HG03558 (cell line): ENCODE data around the gene ZIC4.

Experiments
- ATAC-seq: cut with Tn5 transposase; IDR thresholded peaks from one replicate; pipeline ENCODE4 v1.9.1; 2021; ENCODE audit warnings: moderate number of reproducible peaks; ENCODE audit not compliant: unreplicated experiment; ENCODE audit errors: extremely low read depth

Gene ZIC4

DNA sequence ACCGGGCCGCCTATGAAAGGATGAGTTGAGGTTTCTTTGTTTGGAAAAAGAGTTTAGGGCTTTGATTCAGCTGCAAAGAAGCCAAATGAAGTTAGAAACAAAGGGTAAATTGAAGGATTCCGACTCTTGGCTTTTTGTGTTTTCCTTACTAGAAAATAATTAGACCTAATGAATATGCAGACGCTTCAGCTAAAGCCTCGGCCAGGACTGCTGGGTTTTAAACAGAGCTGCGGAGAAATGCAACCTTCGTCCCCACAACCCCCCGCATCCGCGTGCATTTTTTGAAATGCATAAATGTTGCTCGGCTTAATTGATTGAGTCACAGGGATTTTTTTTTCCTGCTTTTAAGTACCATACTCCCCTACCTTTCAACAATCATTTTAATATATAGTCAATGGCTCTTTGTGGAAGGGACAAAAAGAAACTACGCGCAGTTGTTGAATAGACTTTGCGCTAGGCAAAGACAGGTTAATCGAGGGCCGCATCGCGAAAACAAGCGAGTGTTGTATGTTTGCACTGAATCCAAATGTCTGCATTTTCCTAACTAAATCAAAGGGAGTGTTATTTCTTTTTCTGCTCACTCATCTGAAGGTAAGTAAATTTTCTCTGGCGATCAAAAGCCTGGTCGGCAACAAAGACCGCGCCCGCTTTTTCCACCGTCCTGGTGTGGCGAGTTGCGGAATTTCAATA lies 1.3 kb upstream of the ZIC4 start:
- no peak for ATAC-seq

DNA sequence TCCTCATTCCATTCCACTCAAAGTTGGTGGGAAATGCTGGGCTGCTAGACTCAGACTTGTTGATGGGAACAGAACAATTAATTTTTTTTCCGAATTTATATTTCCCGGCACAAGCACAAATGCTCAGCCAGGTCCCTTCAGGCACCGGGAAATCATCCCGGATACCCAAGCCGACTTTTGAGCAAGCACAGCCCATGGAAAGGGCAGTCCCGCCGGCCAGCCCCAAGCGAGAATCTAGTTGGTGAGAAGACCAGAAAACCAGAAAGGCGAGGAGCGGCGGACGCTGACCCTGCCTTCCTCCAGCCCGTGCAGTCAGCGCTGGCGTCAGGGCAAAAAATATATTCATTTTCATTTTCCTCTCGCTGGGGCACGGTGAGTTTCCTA lies 763 bp upstream of the ZIC4 start:
- ATAC-seq = no peak

DNA sequence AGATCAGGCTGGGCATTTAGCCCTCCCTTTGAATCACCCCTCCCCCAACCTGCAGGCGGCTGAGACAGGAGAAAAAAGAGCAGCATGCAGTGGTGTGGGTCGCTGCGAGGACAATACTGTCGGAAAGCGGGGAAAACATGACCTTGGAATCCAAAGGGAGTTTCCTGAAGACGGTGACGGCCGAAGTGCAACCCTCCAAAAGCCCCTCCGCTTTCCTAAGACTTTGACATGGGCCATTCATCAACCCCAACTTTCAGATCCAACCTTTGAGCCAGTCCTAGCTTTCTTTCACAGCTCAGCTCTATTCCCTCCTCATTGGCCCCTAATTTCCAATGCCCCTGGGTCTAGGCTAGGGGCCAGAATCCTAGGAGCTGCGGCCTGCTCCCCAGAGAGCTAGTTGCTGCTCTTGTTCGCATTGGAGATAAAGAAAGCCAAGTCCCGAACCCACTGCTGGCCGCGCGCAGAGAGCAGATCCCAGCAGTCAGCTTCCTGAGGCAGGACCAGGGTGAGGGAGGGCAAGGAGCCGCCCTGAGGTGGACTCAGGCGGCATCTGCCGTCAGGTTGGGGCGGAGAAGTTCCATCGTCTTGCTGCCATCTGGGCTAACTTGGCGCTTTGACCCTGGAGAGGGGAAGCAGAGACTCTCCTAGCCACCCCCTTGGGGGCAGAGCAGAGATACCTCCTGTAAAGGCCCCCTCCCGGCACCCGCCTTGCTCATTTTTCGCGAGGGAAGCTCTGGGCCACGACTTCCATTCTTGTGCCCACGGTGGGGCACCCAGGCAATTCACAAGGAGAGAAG lies 914 bp downstream of the ZIC4 start:
- no peak for ATAC-seq

DNA sequence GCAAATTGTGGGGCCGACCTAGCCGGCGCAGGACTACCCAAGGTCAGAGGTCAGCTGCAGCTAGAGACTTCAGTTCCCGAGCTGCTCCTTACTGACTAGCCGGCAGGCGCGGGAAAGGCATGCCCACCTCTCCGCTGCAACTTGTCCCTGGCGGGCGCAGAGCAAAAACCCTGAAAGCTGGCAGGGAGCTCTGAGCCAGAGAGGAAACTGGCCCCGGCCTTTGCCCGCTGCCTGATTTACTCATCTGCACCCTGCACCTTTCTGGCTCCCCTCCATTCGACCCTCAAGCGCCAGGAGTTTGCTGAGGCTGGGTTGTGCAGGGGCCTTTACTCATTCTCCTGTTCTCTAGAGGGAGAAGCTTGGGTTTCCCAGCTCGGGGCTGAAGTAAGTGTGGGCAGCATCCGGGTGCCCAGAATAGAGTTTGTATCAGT lies 1.5 kb downstream of the ZIC4 start:
- no peak for ATAC-seq

DNA sequence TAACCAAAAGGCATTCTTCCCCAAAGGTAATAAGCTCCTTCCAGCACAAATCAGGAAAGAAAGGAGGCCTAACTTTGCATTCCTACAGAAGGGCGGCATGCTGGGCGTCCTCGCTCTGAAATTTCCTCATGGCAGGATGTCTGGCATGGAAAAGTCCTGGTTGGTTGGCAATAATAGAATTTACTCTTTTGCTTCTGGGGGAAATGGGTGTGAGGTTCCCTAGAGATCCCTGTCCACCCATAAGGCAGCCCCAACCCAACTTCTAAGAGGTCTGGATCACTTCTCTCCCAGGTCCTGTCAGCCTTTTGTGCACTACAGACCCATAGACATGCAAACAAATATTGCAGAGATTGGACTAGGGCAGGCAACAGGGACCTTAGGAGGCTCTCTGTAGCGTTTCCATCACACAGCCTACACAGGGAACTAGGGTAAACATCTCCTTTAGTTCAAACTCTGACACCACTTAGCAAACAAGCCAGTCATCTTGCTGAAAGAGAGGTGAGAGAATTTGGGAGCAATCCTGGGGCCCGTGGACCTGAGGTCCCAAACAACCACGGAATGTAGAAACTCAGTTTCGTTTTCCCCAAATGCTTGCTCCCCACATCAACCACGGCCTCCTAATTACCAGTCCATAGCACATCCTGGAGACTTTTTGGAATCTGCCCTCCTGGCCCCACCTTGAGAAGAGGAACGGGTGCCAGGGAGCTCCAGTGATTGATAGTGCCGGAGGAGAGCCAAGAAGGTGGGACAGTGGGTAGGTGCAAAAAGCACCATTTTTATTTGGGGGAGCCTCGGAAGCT lies 2.1 kb downstream of the ZIC4 start:
- no peak for ATAC-seq

DNA sequence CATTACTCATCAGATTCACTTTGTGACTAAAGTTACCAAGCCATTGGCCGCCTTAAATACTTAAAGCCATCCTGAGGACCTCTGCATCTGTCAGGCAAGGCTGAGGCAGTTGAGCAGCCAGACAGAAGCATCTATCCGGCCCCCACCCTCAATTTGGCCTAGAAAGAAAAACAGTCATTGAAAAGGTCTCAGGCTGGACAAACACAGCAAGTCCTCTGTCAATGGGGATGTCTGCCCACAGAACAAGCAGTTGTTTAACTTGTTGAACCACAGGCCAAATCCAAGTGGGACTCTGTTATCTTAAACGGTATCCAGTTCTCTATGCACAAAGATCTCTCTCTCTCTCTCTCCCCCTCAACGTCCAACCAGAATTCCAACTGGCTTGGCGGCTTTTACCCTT lies 2.8 kb downstream of the ZIC4 start:
- ATAC-seq = no peak

DNA sequence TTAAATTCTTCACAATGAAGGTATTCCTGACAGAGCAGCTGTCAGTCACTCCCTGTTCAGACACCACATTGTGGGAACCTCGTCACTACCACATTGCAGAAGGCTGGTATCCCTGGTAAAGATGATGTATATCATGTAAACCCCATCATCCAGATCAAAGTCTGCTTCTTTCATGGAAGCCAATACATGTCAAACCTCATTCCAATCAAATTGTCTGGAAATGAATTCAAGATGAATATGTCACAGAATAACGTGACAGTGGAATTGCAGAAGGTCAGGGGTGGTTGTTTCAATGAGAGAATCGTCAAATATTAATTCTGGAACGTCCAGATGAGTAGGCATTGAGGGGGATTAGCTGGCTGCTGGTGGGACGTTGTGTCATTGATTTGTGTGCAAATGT lies 4.2 kb downstream of the ZIC4 start:
- ATAC-seq = no peak

DNA sequence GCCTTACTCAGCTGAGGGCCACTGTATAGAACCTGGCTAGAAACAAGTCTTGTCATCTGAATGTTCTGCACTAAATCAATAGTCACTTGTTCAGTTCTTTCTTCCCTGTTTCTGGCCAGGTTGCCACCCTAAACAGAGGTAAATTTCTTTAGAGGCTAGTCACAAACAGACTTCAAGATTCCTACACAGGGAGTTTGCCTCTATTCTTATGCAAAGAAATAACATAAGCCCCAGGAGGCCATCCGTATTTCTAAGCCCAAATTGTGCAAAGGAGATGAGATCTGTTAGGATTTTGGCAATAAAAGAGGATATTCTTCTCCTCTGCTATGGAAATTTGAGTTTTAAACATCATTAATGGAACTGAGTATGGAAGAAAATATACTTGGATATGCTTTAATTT lies 4.9 kb downstream of the ZIC4 start:
- ATAC-seq = no peak

DNA sequence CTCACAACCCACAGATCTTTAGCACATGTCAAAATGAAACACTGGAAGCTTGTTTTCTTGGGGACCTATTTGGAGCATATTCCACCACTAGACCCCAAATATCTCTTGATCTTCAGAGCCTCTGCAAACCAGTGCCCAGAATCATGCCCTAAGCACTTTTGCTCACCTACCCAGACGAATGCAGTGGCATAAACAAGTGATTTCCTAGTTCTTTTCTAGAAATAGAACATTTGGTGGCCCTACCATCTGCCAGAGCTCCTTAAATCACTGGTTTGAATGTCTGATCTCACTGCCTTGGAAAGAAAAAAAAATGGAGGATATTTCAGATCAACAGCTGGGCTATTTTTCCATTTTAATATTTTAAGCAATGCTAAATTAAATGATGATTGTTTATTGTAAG lies 5.3 kb downstream of the ZIC4 start:
- ATAC-seq = no peak

DNA sequence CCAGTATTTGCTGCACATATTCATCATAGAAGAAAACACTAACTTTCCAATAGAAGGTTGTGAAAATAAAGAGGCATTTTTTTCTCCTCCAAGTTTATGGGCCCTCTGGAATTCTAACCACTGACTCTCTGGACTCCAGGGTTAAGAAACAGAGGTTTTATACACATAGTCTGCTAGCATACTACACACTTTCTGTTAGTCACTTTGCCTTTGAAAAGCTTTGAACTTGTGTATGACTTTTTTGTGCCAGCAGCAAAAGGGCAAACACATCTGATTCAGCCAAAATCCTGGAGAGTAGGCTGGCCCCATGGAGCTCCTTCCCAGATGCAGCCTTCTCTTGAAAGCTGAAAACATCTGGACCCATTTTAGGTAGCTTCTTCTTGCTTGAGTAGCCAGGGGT lies 6.2 kb downstream of the ZIC4 start:
- ATAC-seq = no peak

DNA sequence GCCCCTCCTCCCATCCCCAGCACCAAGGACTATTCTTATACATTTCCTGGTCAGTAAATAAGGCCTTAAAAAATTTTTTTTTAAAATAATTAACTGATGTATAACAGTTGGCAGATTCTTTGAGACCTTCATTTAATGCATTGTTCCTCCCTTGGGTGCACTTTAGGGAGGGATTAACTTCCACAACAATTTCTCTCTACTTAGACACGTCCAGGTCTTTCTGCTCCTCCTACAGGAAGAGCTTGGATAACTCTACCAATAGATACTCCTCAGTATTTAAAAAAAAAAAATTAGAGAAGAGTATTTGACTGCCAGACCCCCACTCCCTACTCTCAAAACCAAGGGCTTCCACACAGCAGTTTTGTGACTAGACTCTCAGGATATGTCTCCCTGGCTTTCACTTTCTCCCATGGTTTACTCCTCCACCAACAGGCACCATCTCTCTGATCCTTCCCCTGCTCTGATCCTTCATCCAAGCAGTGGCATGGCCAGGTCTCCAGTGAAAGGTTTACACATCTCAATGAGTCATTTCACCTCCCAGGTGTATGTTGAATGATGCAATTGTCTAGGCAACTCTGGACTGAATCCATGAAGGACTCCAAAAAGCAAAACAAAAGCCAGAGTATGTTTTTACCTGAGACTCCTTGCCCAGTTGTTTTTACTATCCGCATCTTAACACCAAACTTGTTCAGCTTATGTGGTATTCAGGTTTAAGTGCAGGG lies 7.4 kb downstream of the ZIC4 start:
- no peak for ATAC-seq

DNA sequence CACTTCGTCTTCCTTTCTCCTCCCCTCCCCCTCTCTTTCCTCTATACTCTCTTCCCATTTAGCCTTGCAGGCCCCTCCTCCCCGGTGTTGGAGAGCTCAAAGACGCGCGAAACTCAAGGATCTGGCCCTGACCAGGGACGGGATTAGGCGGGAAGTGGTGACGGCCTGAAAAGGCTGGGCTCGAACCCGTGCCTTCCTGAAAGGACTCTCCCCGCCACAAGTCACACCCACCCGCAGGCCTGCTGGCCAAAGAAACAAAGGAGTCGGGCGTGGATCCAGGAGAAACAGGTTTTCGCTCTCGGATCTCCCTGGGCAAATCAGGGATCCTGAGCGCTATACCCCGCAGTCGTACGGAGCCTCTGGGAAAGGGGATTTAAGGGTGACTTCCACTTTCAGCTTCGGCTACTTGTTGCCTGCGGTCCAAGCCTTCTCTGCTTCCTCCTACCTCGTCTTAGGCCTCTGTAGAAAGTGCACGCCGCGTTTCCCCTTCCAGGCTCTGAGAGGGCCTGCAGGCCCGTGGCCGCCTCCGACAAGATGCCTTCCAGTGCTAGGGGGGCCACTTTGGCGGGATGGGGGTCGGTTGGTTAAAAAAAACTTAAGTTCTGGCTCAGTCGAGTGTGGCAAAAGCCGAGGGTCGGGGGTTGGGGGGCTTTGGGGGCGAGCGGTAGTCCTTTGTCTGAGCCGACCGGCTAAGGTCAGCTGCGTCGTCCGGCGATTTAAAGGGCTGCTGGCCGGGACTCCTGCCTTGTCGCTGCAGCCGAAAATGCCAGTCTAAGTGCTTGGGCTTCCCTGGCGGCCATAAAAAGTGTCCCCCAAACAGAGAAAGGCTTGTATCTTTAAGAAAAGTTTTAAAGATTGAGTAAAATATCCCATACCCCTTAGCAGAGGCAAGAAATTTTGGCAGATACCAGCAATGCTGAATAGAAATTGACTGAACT lies 8.2 kb downstream of the ZIC4 start:
- no peak for ATAC-seq

DNA sequence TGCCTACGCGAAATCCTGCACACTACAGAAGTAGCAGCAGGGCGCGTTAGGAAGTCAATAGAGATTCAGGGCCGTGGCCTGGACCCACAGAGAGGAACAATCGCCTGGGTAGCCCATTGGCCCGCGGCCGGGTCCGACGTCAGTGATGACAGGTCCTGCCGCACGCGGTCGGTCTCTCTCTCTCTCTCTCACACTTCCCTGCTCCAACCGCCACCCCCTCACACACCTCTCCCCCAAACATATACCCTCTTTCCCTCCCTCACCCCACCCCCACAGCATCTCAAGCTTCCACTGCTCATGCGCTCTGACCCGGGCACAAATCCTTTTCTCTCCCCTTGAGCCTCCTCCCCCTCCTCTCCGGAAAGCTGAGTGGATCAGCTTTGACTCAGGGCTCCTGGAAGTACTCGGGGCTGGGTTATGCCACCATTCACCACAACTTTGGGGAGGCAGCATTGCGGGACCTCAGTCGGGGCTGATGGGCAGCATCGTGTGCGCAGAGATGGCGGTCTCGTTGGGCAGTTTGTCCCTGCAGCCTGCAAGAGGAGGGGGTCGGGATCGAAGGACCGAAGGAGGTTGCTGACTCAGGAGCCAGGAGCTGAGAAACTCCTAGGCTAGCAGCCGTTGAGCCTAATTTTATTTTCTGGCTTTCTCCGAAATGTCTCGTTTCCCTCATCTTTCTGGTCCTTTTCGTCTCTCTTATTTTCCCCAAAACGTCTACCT lies 9.0 kb downstream of the ZIC4 start:
- no peak for ATAC-seq

DNA sequence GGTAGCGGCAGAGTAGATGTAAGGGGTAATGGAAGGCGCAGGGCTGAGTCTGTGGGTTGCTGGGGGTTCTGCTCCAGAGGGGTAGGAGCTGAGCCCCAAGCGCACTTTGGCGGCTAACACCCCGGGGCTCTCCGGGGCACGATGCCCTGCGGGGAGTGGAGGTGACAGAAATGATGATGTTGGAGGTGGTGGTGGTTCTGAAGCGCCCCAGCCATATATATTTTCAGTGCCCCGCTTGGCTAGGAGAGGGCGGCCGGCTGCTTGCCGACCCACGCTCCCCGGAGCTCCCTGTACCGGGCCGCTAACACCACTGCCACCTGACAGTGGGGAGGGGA lies 9.7 kb downstream of the ZIC4 start:
- ATAC-seq = no peak

DNA sequence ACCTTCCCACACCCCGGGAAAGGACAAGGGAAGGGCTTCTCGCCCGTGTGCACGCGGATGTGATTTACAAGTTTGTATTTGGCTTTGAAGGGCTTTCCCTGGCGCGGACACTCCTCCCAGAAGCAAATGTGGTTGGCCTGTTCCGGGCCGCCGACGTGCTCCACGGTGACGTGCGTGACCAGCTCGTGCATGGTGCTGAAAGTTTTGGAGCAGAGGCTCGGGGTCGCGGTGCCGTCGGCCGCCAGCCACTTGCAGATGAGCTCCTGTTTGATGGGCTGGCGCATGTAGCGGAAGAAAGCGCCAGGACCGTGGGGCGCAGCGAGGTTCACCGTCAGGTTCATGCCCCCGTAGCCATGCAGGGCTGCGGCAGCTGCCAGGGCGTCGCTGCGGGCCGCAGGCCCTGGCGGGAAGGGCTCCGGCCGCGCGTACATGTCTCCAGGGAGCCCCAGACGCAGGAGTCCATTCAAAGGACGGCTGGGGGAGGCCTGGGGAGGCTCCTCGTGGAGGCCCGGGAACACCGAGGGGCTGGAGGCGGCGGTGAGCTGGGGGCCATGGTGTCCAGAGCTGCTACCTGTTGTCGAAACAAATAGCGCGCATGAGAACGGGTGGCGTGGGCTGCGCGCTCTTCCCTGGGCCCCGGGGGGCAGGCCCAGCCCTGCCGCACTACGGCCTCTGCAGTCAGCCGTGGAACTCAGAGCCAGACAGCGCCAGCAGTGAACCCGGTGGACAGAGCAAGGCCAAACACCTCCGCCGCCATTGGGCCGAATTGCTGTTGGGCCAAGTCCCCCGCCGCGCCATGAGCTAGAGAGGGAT lies 10.2 kb downstream of the ZIC4 start:
- ATAC-seq = no peak

DNA sequence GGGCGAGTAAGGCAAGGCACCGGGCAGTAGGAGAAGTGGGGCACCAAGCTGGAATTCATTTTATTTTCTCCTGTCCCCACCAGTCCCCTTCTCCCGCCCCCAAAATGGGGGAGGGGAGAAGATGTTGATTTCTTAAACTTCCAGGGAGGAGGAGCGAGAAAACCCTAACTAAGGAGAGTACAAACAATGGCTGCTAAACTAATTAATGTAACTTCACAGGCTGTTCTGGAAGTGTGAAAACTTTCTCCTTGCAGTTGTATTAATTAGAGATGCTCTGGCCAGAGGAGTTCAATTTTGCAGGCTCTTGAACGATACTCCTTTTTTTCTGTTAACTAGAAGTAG lies 11.5 kb downstream of the ZIC4 start:
- no peak for ATAC-seq

DNA sequence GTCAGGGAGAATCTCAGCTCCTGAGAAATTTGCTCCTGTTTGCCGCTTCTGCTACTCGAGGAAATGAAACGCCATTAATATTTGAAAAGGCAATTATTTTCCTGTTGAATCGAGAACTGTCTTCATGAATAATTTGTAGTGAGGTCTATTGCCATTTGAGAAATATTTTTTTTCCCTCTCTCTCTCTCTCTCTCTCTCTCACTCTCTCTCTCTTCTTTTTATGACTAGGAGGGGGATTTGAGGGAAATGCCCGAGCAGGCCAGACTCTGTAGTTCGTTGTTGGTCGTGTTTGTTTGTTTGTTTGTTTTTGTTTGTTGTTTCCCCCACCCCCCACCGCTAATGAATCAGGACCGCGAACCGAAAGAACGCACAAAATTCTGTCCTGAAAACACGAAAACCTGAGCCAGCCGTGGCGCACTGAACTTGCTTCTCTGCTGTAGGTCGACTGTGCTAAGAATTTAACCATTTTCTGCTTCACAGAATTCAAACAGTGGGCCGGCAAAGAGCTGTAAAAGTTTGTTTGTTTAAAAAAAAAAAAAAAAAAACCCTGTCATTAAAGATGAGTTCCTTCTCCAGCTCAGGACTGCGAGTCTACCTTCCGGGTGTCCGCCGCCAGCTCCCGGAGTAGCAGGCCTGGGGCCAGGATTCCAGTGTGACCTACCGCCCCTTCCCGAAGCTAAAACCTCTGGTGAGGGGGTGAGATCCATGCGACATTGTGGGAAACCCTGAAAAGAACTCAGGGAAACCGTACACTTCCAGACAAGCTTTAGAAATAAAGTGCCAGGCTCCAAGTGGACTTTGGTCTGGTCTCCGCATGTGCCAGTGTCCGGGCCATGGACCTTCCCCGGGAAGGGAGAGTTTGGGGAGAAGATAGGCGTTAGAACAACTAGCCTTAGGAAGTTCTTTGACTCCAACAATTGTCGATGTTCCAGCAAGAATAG lies 12.1 kb downstream of the ZIC4 start:
- ATAC-seq = no peak
